Central memory CD8-positive, alpha-beta T cell (primary cell): Measurements from ENCODE around the gene SLC39A5.

Source experiments
- ATAC-seq: fragments of 150-1000 bp; cut with Tn5 transposase; replicated peaks from 2 replicates; pipeline ENCODE4 v1.10.0; 2022; ENCODE audit warnings: mild to moderate bottlenecking, moderate FRiP score, moderate number of reproducible peaks; ENCODE audit not compliant: poor library complexity, severe bottlenecking; ENCODE audit errors: extremely low read depth
- DNase-seq, 2 donors: peaks; one replicate each; pipeline ENCODE4 v3.0.0; 2021; ENCODE audit warnings: low spot score in 2 of 2
- H3K27ac Mint-ChIP-seq: one replicate; pipeline ENCODE4 v1.8.0; 2022; ENCODE audit warnings: low read depth, mild to moderate bottlenecking, moderate library complexity, mixed read lengths
- H3K27me3 Mint-ChIP-seq: one replicate; pipeline ENCODE4 v1.8.0; 2022; ENCODE audit warnings: mixed read lengths
- H3K36me3 Mint-ChIP-seq: one replicate; pipeline ENCODE4 v1.8.0; 2022; ENCODE audit warnings: mild to moderate bottlenecking, moderate library complexity, mixed read lengths; ENCODE audit not compliant: insufficient read depth
- H3K4me1 Mint-ChIP-seq: one replicate; pipeline ENCODE4 v1.8.0; 2022; ENCODE audit warnings: mixed read lengths
- H3K4me3 Mint-ChIP-seq: one replicate; pipeline ENCODE4 v1.8.0; 2022; ENCODE audit warnings: mild to moderate bottlenecking, moderate library complexity, mixed read lengths
- H3K9me3 Mint-ChIP-seq: one replicate; pipeline ENCODE4 v1.8.0; 2022; ENCODE audit warnings: mixed read lengths

SLC39A5 gene

DNA sequence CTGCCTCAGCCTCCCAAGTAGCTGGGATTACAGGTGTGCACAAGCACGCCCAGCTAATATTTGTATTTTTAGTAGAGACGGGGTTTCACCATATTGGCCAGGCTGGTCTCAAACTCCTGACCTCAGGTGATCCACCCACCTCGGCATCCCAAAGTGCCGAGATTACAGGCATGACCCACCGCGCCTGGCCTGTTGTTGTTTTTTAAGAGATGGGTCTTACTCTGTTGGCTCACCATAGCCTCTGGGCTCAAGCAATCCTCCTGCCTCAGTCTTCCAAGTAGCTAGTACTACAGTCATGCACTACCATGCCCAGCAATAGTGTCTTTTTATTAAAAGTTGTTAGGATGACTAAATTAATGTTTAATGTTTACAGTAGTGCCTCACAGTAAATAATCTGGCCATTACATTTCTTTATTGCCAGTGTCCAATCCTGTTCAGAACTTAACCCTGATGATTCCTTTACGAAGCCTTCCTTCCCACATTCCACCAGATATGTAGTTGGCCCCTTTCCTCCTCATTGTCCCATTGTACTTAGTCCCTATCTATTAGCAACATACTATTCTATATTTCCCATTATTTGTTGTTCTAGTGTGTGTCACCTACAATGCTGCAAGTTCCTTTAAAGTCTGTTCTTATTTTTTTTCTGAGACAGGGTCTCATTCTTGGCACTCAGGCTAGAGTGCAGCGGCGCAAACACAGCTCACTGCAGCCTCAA, 31.8 kb upstream of the SLC39A5 start:
- peaks cover 3% of the 10 kb centered on the region for H3K36me3 Mint-ChIP-seq
- H3K4me3 Mint-ChIP-seq = no peak overlapping the region
- ATAC-seq = no peak
- H3K9me3 Mint-ChIP-seq = no peaks in the 10 kb centered on the region
- H3K27ac Mint-ChIP-seq = no peak overlapping the region
- no peaks in the 10 kb centered on the region for H3K27me3 Mint-ChIP-seq
- peaks cover 10% of the 10 kb centered on the region for H3K4me1 Mint-ChIP-seq
- no peak for DNase-seq

DNA sequence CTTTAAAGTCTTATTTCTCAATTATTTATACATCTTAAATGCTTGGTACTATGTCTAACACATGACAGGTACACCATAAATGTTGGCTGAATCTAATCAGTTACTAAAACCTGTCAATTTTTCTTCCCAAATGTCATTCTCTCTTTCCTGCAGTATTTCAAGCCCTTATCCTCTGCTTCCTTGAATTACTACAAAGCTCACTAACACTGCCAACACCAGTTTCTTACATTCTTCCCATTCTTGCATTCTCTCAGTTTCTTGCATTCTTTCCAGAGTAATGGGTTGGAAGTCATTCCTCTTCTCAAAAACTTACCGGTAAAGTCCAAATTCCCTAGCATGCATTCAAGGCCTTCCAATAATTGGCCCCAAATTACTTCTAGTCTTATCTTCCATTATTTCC, 31.0 kb upstream of the SLC39A5 start:
- peaks cover 4% of the 10 kb centered on the region for H3K4me1 Mint-ChIP-seq
- DNase-seq = no peak
- no peak for ATAC-seq
- H3K27me3 Mint-ChIP-seq = no peaks in the 10 kb centered on the region
- no peak overlapping the region for H3K27ac Mint-ChIP-seq
- no peak overlapping the region for H3K4me3 Mint-ChIP-seq
- no peaks in the 10 kb centered on the region for H3K9me3 Mint-ChIP-seq
- peaks cover 3% of the 10 kb centered on the region for H3K36me3 Mint-ChIP-seq

DNA sequence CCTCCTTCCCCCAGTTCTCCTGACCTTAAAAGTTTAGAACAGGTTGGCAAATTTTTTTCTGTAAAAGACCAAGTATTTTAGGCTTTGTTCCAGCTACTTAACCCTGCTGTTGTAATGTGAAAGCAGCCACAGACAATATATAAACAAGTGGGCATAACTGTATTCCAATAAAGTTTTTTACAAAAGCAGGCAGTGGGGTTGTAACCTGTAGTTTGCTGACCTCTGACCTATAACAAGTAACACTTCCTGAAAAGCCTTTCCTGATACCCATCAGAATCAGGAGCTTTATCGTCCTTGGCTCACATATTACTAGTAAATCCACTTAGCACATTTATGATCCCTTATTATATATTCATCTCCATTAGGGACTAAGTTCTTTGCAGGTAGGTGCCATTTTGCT, 27.5 kb upstream of the SLC39A5 start:
- H3K9me3 Mint-ChIP-seq = no peaks in the 10 kb centered on the region
- ATAC-seq (no peak), DNase-seq (no peak)
- no peaks in the 10 kb centered on the region for H3K4me1 Mint-ChIP-seq
- H3K4me3 Mint-ChIP-seq = no peak overlapping the region
- no peaks in the 10 kb centered on the region for H3K27me3 Mint-ChIP-seq
- peak overlapping the region; percentile 13 for H3K27ac Mint-ChIP-seq
- peaks cover 9% of the 10 kb centered on the region for H3K36me3 Mint-ChIP-seq

GRCh38 chr12:56202838-56203237, 27.0 kb upstream of the SLC39A5 start:
- Mint-ChIP-seq H3K36me3 (peaks cover 14% of the 10 kb centered on the region), H3K4me1 (no peaks in the 10 kb centered on the region), H3K27ac (no peak overlapping the region), H3K27me3 (no peaks in the 10 kb centered on the region), H3K4me3 (no peak overlapping the region), H3K9me3 (no peaks in the 10 kb centered on the region)
- DNase-seq (no peak), ATAC-seq (no peak)

DNA sequence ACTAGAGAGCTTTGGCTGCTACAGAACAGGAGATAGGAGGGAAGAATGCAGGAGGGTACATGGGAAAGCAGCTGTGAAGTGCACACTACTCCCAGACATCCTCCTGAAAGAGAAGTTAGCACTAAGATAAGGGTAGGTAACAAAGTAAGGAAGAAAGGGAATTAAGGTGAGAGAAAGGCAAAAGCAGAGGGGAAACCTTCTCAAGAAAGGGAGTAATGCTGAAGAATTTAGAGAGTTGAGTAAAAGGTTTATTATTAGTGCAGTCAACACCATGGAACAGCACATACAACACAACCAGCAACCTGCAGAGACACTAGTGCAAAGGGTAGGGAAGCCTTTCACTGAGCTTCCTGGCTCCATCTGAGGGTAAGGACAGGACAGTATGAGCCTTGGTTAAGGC, 25.6 kb upstream of the SLC39A5 start:
- H3K27me3 Mint-ChIP-seq = no peaks in the 10 kb centered on the region
- H3K4me3 Mint-ChIP-seq = no peak overlapping the region
- no peaks in the 10 kb centered on the region for H3K4me1 Mint-ChIP-seq
- no peak for ATAC-seq
- H3K9me3 Mint-ChIP-seq = no peaks in the 10 kb centered on the region
- DNase-seq = no peak
- peak overlapping the region; percentile 2 for H3K27ac Mint-ChIP-seq
- H3K36me3 Mint-ChIP-seq = peaks cover 23% of the 10 kb centered on the region

- ATAC-seq (no peak), DNase-seq (no peak)
- H3K4me3 Mint-ChIP-seq = no peak overlapping the region
- no peak overlapping the region for H3K27ac Mint-ChIP-seq
- no peaks in the 10 kb centered on the region for H3K27me3 Mint-ChIP-seq
- peaks cover 31% of the 10 kb centered on the region for H3K36me3 Mint-ChIP-seq
- H3K4me1 Mint-ChIP-seq = no peaks in the 10 kb centered on the region
- no peaks in the 10 kb centered on the region for H3K9me3 Mint-ChIP-seq
Observed at GRCh38 chr12:56205445-56205844, 24.4 kb upstream of the SLC39A5 start.

- H3K27ac Mint-ChIP-seq = no peak overlapping the region
- H3K9me3 Mint-ChIP-seq = no peaks in the 10 kb centered on the region
- no peak for DNase-seq
- no peaks in the 10 kb centered on the region for H3K27me3 Mint-ChIP-seq
- ATAC-seq = peak; percentile 24
- peaks cover 36% of the 10 kb centered on the region for H3K36me3 Mint-ChIP-seq
- H3K4me1 Mint-ChIP-seq = no peaks in the 10 kb centered on the region
- no peak overlapping the region for H3K4me3 Mint-ChIP-seq
Observed at GRCh38 chr12:56206452-56207166, 23.2 kb upstream of the SLC39A5 start.

GRCh38 chr12:56208006-56208405, 21.8 kb upstream of the SLC39A5 start:
- no peaks in the 10 kb centered on the region for H3K4me1 Mint-ChIP-seq
- ATAC-seq = no peak
- no peak overlapping the region for H3K27ac Mint-ChIP-seq
- no peak for DNase-seq
- H3K9me3 Mint-ChIP-seq = no peaks in the 10 kb centered on the region
- peaks cover 41% of the 10 kb centered on the region for H3K36me3 Mint-ChIP-seq
- no peak overlapping the region for H3K4me3 Mint-ChIP-seq
- no peaks in the 10 kb centered on the region for H3K27me3 Mint-ChIP-seq

DNA sequence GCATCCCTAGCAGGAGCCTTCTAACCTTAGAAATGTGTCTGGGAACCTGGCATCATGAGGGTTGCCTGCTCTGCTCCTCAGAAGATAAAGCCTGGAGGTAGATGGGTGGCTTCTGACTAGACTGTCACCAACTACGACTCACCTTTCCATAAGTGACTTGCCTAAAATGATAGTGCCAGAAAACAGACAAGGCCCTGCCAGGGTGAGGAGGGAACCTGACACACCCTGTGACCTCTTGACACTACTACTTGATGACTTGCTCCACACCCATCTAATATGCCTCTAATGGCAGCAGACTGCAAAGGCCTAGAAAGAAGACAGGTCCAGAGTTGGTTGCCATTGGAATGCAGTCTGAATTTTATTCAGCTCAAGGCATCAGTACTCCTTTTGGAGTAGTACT, 17.5 kb upstream of the SLC39A5 start:
- Mint-ChIP-seq H3K36me3 (peaks cover 60% of the 10 kb centered on the region), H3K27me3 (no peaks in the 10 kb centered on the region), H3K4me3 (no peak overlapping the region), H3K9me3 (no peaks in the 10 kb centered on the region), H3K4me1 (peaks cover 15% of the 10 kb centered on the region), H3K27ac (no peak overlapping the region)
- ATAC-seq = no peak
- DNase-seq = no peak

GRCh38 chr12:56213878-56214277, 16.0 kb upstream of the SLC39A5 start:
- no peak for ATAC-seq
- peaks cover 15% of the 10 kb centered on the region for H3K4me1 Mint-ChIP-seq
- no peak for DNase-seq
- H3K36me3 Mint-ChIP-seq = peaks cover 48% of the 10 kb centered on the region
- no peak overlapping the region for H3K4me3 Mint-ChIP-seq
- no peak overlapping the region for H3K27ac Mint-ChIP-seq
- no peaks in the 10 kb centered on the region for H3K27me3 Mint-ChIP-seq
- no peaks in the 10 kb centered on the region for H3K9me3 Mint-ChIP-seq

GRCh38 chr12:56216461-56216860, 13.4 kb upstream of the SLC39A5 start:
- no peak for ATAC-seq
- no peak overlapping the region for H3K4me3 Mint-ChIP-seq
- peaks cover 25% of the 10 kb centered on the region for H3K4me1 Mint-ChIP-seq
- H3K9me3 Mint-ChIP-seq = no peaks in the 10 kb centered on the region
- H3K27me3 Mint-ChIP-seq = no peaks in the 10 kb centered on the region
- peaks cover 34% of the 10 kb centered on the region for H3K36me3 Mint-ChIP-seq
- DNase-seq = no peak
- no peak overlapping the region for H3K27ac Mint-ChIP-seq

GRCh38 chr12:56219840-56220239, 10.0 kb upstream of the SLC39A5 start:
- Mint-ChIP-seq H3K27me3 (no peaks in the 10 kb centered on the region), H3K4me1 (peaks cover 53% of the 10 kb centered on the region), H3K27ac (no peak overlapping the region), H3K4me3 (peak overlapping the region; percentile 13), H3K36me3 (peaks cover 25% of the 10 kb centered on the region), H3K9me3 (no peaks in the 10 kb centered on the region)
- ATAC-seq (no peak), DNase-seq (no peak)

GRCh38 chr12:56220611-56221231, 9.1 kb upstream of the SLC39A5 start:
- no peaks in the 10 kb centered on the region for H3K27me3 Mint-ChIP-seq
- peaks cover 18% of the 10 kb centered on the region for H3K36me3 Mint-ChIP-seq
- peak overlapping the region; percentile 99 for H3K4me3 Mint-ChIP-seq
- H3K9me3 Mint-ChIP-seq = no peaks in the 10 kb centered on the region
- H3K4me1 Mint-ChIP-seq = peaks cover 61% of the 10 kb centered on the region
- no peak for DNase-seq
- peak overlapping the region; percentile 100 for H3K27ac Mint-ChIP-seq
- no peak for ATAC-seq
